Activated CD4-positive, CD25-positive, alpha-beta regulatory T cell treated with anti-CD3 and anti-CD28 coated beads, Interleukin-2, amount 50 U/mL, for 16 hours (primary cell): ENCODE measurements around the gene MSMB.
"Not testable (repeated sequence)": the region's sequence is repeated elsewhere in the genome, so short reads cannot be mapped to it uniquely, and the experiment has no call there.

Experiments
- DNase-seq: peaks from one replicate; pipeline ENCODE4 v3.0.0-alpha.2; 2020; ENCODE audit warnings: low read depth, low spot score

The MSMB gene

DNA sequence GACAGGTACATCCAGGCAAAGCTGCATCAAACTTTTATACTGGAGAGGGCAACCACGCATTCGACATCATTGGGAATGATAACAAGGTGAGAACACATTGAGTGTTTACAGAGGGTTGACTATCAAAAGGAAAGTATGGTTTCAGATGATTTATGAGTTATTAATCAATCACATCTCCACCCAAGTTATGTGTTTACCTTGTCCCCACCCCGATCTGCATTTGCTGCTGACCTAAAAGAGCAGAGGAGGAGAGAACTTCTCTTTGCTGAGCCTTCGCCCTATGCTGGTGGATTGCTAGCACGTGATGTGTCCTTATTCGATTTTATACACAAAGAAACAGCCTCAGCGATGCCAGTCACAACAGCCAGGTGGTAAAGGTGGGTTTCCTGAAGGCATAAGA lies at the start of gene MSMB:
Gene MSMB, minus strand, starts transcription at position 9 of the 400 bp plus-strand sequence. CDS start 32 bp downstream, outside the sequence.
- no peak for DNase-seq

DNA sequence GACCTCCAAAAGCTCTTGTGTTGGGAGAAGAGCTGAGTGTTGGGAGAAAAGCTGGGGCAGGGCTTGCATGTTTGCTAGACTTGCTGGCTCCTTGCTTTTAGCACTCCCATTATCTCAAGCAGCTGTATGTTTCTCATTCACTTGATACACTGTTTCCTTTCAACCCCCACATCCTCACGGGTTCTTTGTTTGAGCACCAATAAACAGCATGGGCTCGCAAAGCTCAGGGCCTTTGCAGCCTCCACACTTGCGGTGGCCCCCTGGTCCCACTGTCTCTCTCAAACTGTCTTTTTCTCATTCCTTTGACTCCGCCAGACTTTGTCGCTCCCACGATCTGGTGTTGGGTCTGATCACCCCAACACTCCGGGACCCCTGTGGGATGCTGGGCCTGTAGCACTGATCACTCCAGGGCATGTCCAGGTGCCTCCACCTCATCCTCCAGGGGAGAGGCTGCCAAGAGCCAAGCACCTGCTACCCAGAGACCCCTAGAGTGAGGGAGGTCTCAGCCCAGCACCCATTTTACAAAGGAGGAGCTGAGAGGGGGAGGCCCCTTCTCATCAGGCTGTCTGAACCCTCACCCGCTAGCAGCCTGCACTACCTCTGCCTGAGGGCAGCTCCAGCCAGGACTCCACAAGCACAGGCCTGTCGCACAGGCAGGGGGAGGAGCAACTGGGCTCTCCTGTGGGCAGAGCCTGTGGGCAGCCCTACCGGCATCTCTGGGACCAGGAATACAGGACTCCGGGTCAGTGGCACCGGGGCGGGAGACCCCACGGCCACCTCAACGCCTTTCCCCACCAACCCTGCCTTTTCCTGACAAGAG lies 49.1 kb upstream of the MSMB start:
- DNase-seq: no peak

DNA sequence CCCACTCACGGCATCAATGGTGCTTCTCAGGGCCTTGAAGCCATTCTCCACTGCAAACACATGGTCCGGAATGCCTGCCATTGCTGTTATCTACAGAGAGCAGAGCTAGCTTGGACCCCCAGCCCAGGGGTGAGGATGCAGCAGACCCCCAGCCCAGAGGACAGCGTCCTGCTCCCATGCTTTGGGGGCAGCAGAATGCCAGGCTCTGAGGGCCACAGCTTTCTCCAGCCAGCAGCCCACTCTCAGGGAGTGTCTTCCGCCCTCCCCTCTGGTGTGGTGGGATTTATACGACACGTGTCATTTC lies 48.1 kb upstream of the MSMB start:
- no peak for DNase-seq

GRCh38 chr10:46093316-46094196 lies 47.5 kb upstream of the MSMB start:
- not testable (repeated sequence) for DNase-seq

GRCh38 chr10:46092524-46093081 lies 46.5 kb upstream of the MSMB start:
- no peak for DNase-seq

GRCh38 chr10:46091828-46092523 lies 45.9 kb upstream of the MSMB start:
- no peak for DNase-seq

DNA sequence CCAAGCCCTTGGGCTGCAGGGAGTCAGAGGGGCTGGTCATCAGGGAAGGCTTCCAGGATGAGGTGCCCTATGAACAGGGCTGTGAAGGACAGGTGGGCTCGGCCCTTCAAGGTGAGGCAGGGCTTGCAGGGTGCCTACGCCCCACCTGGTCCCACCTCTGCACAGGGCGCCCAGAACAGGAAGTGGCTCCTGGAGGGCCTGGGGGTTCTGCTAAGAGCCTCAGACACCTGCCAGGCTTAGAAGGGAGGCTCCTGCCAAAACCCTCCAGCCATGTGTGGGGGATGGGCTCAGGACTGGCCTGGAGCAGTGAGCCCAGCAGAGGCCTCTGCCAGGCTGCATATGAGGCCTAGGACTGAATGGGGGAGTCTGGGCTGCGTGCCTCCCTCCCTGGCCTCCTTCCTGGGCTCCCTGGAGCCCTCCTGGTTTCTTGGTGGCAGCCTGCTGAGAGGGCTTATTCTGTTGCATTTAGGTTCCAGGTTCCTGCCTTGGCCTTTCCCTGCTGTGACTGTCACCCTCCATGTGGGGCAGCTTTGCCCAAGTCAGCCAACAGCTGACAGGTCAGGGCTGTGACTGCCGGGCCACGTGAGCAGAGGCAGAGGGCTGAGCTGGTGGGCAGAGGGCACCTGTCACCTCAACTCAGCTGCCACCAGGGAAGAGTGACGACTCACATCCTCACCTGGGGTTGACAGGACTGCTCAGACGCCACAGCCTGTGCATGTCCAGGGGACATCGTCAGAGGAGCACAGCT lies 45.2 kb upstream of the MSMB start:
- DNase-seq: no peak

GRCh38 chr10:46090258-46090812 lies 44.3 kb upstream of the MSMB start:
- no peak for DNase-seq

- DNase-seq: not testable (repeated sequence)
Observed at GRCh38 chr10:46087381-46087780, 41.3 kb upstream of the MSMB start.

GRCh38 chr10:46084321-46085165 lies 38.5 kb upstream of the MSMB start:
- no peak for DNase-seq

- no peak for DNase-seq
Observed at GRCh38 chr10:46080886-46081285, 34.8 kb upstream of the MSMB start.

- no peak for DNase-seq
Observed at GRCh38 chr10:46079831-46080585, 33.9 kb upstream of the MSMB start.

DNA sequence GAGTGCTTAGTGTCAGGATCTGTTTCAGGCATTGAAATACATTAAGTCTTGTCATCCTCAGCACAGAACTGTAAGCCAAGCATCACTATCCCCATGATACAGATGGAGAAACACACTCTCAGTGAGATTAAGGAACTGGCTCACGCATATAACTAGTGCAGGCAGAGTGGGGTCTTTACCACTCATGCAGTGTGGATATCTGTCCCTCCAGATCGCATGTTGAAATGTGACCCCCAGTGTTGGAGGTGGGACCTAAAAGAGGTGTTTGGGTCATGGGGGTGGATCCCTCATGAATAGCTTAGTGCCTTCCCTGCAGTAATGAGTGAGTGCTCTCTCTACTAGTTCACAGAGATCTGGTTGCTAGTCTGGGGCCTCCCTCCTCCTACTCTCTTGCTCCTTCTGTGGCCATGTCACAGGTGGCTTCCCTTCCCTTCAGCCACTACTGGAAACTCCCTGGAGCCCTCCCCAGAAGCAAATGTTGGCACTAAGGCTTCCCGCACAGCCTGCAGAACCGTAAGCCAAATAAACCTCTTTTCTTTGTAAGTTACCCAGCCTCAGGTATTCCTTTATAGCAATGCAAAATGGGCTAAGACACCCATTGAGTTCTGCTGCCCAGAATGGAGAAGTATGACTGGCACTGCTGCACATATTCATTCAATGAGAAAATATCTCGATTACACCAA lies 31.8 kb upstream of the MSMB start:
- no peak for DNase-seq

GRCh38 chr10:46077141-46077554 lies 31.1 kb upstream of the MSMB start:
- no peak for DNase-seq

DNA sequence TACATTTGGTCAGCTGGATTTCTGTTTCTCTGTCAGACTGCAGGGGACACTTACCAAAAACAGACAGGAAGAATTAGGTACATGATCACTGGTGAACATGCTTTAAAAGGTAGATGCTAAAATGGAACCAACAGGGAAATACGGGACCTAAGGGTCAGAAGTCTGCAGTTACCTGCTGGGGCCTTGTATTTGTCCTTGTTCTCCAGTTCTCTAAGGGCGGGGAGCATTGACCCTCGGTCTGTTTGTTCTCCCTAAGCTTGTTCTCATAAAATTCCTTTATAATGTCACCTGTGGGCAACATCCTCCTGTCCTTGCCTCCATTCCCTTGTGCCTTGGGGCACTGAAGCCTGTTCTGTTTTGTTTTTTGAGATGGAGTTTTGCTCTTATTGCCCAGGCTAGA lies 29.8 kb upstream of the MSMB start:
- DNase-seq: no peak

- no peak for DNase-seq
Observed at GRCh38 chr10:46074196-46074946, 28.3 kb upstream of the MSMB start.

DNA sequence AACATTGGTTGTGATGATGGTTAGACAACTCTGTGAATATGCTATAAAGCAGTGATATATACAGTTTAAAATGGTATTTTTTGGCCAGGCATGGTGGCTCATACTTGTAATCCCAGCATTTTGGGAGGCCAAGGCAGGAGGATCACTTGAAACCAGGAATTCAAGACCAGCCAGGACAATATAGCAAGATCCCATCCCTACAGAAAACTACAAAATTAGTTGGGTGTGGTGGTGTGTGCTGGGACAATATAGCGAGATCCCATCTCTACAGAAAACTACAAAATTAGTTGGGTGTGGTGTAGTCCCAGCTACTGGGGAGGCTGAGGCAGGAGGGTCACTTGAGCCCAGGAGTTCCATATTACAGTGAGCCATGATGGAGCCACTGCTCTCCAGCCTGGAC lies 27.5 kb upstream of the MSMB start:
- DNase-seq: no peak

GRCh38 chr10:46070749-46071148 lies 24.7 kb upstream of the MSMB start:
- no peak for DNase-seq
